ENCODE results near the gene CD40LG. TPM values are rescaled to one million over a fixed set of nuclear protein-coding genes. Genes with fewer than 3 reads are reported as not detected.

Gene CD40LG
- total and polyA plus RNA-seq, 5 experiments from 2014 or later = 0.10 to 0.22 (median 0.18) TPM; not detected in 1

Other genes with a start within 250 kb of the CD40LG start
- not detected for gene BRS3, start 160.2 kb upstream of the CD40LG start, total RNA-seq
- not detected for gene BRS3, start 160.2 kb upstream of the CD40LG start, polyA plus RNA-seq
- gene HTATSF1, start 150.6 kb upstream of the CD40LG start, total RNA-seq = 10 to 100 TPM; 29.8 to 30.1 TPM
- gene HTATSF1, start 150.6 kb upstream of the CD40LG start, polyA plus RNA-seq = 10 to 100 TPM; 40.0 to 67.9 (median 63.8) TPM
- gene VGLL1, start 115.9 kb upstream of the CD40LG start, total RNA-seq = not detected
- gene VGLL1, start 115.9 kb upstream of the CD40LG start, polyA plus RNA-seq = not detected
- 10 to 100 TPM; 75.0 to 82.0 TPM for gene ARHGEF6, start 132.8 kb downstream of the CD40LG start, total RNA-seq
- gene ARHGEF6, start 132.8 kb downstream of the CD40LG start, polyA plus RNA-seq = 10 to 100 TPM; 69.8 to 76.4 (median 75.4) TPM
- 100 to 1,000 TPM; 261 to 285 TPM for gene RBMX, start 232.6 kb downstream of the CD40LG start, total RNA-seq
- 100 to 1,000 TPM; 160 to 207 (median 169) TPM for gene RBMX, start 232.6 kb downstream of the CD40LG start, polyA plus RNA-seq